ENCODE data around the gene NDE1. TPM values are rescaled to one million over a fixed set of nuclear protein-coding genes. Genes with fewer than 3 reads are reported as not detected.
A peak's percentile ranks its signal among the peaks of the same experiment; 100 is the strongest.

The NDE1 gene
- total and polyA plus RNA-seq, 9 of the 15 experiments (the other 6 are each of a cell fraction or from before 2014, with no cell fraction given), result 3.1 to 59.9 (median 30.0) TPM

DNA sequence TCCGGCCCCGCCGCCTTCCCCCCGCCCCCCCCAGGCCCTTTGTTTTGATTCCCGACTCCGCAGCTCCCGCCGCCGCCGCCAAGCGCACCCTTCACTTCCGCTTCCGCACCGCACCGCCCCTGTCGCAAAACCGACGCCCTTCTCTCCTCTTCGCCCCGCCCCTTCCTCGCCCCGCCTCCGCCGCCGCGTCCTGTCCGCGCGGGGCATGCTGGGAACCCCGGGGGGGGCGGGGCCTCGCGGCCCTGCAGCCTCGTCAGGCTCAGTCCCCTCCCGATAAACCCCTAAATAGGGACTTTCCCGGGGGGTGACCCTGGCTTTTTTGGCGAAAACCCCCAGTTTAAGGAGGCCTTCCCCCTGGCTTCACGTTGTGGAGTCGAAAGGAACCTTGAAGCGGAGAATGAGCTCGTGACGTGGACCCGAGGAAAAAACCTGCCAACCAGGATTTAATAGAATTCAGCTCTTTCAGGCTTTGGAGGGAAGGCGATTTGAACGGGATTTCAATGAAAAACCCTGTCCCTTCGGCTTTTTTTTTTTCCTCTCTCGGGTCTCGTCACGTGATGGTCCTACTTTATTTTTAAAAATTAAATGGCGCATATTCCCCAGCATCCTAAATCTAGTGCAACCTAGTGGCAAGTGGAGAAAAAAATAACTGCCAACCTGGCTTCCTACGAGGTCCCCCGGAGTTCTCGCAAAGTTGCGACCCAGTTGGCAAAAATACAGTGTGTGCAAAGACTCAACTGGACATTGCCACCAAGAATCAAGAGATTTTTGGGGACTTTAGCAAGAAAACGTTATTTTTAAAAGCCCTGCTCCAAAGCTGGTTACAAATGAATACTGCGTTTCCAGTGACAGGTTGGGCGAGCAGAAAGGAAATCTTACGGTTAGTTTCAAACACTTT, 6.7 kb upstream of the NDE1 start, which contains the start of gene MARF1 (continued):
- TF ChIP-seq, protein P1, sequence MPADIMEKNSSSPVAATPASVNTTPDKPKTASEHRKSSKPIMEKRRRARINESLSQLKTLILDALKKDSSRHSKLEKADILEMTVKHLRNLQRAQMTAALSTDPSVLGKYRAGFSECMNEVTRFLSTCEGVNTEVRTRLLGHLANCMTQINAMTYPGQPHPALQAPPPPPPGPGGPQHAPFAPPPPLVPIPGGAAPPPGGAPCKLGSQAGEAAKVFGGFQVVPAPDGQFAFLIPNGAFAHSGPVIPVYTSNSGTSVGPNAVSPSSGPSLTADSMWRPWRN (IDR thresholded peaks at IDR 0.05; ENCODE audit: low read depth), result no peak
- TF ChIP-seq NEUROD1 (IDR thresholded peaks at IDR 0.05; ENCODE audit: borderline replicate concordance, low read depth, low read length, partially characterized antibody), result no peak
- no peak for TF ChIP-seq ILF3 (IDR thresholded peaks at IDR 0.05; ENCODE audit: borderline replicate concordance)
- TF ChIP-seq SMARCA4 (IDR thresholded peaks at IDR 0.05), result 0 out of 2 replicates have a peak, but pooled peaks have one; percentile 5
- no peak for TF ChIP-seq ZC3H8 (IDR thresholded peaks at IDR 0.05)
- TF ChIP-seq ZNF431 (CRISPR knock-in tag; IDR thresholded peaks at IDR 0.05), result no peak
- no peak for TF ChIP-seq ZSCAN29 (IDR thresholded peaks at IDR 0.05)
- TF ChIP-seq, protein P2, sequence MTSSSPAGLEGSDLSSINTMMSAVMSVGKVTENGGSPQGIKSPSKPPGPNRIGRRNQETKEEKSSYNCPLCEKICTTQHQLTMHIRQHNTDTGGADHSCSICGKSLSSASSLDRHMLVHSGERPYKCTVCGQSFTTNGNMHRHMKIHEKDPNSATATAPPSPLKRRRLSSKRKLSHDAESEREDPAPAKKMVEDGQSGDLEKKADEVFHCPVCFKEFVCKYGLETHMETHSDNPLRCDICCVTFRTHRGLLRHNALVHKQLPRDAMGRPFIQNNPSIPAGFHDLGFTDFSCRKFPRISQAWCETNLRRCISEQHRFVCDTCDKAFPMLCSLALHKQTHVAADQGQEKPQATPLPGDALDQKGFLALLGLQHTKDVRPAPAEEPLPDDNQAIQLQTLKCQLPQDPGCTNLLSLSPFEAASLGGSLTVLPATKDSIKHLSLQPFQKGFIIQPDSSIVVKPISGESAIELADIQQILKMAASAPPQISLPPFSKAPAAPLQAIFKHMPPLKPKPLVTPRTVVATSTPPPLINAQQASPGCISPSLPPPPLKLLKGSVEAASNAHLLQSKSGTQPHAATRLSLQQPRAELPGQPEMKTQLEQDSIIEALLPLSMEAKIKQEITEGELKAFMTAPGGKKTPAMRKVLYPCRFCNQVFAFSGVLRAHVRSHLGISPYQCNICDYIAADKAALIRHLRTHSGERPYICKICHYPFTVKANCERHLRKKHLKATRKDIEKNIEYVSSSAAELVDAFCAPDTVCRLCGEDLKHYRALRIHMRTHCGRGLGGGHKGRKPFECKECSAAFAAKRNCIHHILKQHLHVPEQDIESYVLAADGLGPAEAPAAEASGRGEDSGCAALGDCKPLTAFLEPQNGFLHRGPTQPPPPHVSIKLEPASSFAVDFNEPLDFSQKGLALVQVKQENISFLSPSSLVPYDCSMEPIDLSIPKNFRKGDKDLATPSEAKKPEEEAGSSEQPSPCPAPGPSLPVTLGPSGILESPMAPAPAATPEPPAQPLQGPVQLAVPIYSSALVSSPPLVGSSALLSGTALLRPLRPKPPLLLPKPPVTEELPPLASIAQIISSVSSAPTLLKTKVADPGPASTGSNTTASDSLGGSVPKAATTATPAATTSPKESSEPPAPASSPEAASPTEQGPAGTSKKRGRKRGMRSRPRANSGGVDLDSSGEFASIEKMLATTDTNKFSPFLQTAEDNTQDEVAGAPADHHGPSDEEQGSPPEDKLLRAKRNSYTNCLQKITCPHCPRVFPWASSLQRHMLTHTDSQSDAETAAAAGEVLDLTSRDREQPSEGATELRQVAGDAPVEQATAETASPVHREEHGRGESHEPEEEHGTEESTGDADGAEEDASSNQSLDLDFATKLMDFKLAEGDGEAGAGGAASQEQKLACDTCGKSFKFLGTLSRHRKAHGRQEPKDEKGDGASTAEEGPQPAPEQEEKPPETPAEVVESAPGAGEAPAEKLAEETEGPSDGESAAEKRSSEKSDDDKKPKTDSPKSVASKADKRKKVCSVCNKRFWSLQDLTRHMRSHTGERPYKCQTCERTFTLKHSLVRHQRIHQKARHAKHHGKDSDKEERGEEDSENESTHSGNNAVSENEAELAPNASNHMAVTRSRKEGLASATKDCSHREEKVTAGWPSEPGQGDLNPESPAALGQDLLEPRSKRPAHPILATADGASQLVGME (CRISPR knock-in tag; IDR thresholded peaks at IDR 0.05), result peak; percentile 76; the same call in 1 of the 2 replicates
- TF ChIP-seq ZNF436 (CRISPR knock-in tag; IDR thresholded peaks at IDR 0.05), result peak; percentile 65; the same call in 1 of the 2 replicates
- TF ChIP-seq, protein P3, sequence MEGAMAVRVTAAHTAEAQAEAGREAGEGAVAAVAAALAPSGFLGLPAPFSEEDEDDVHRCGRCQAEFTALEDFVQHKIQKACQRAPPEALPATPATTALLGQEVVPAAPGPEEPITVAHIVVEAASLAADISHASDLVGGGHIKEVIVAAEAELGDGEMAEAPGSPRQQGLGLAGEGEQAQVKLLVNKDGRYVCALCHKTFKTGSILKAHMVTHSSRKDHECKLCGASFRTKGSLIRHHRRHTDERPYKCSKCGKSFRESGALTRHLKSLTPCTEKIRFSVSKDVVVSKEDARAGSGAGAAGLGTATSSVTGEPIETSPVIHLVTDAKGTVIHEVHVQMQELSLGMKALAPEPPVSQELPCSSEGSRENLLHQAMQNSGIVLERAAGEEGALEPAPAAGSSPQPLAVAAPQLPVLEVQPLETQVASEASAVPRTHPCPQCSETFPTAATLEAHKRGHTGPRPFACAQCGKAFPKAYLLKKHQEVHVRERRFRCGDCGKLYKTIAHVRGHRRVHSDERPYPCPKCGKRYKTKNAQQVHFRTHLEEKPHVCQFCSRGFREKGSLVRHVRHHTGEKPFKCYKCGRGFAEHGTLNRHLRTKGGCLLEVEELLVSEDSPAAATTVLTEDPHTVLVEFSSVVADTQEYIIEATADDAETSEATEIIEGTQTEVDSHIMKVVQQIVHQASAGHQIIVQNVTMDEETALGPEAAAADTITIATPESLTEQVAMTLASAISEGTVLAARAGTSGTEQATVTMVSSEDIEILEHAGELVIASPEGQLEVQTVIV (CRISPR knock-in tag; IDR thresholded peaks at IDR 0.05; ENCODE audit: borderline replicate concordance), result peak; percentile 93
- TF ChIP-seq PRMT5 (CRISPR knock-in tag; IDR thresholded peaks at IDR 0.05), result no peak
- TF ChIP-seq TOE1 (IDR thresholded peaks at IDR 0.05; ENCODE audit: borderline replicate concordance), result peak; percentile 88
- TF ChIP-seq TOE1 (CRISPR knock-in tag; IDR thresholded peaks at IDR 0.05; ENCODE audit: borderline replicate concordance, low read depth), result no peak
- no peak for TF ChIP-seq THRAP3 (IDR thresholded peaks at IDR 0.05; ENCODE audit: borderline replicate concordance)
- TF ChIP-seq SP1 (CRISPR knock-in tag; IDR thresholded peaks at IDR 0.05), result no peak; the same call in 1 of the 2 replicates
- TF ChIP-seq NRF1 (conservative IDR thresholded peaks at IDR 0.05 in 1 of 2, IDR thresholded peaks at IDR 0.05 in 1 of 2), result peak; percentile 44 to 52; a peak in 3 of 4 replicates
- no peak for TF ChIP-seq KDM2B (CRISPR knock-in tag; IDR thresholded peaks at IDR 0.05)
- TF ChIP-seq SUPT5H (IDR thresholded peaks at IDR 0.05), result peak; percentile 94
- TF ChIP-seq ZNF41 (CRISPR knock-in tag; conservative IDR thresholded peaks at IDR 0.05), result no peak
- no peak for TF ChIP-seq NFATC3 (IDR thresholded peaks at IDR 0.05)
